Measurements from ENCODE around the gene BLOC1S3.

BLOC1S3 gene

DNA sequence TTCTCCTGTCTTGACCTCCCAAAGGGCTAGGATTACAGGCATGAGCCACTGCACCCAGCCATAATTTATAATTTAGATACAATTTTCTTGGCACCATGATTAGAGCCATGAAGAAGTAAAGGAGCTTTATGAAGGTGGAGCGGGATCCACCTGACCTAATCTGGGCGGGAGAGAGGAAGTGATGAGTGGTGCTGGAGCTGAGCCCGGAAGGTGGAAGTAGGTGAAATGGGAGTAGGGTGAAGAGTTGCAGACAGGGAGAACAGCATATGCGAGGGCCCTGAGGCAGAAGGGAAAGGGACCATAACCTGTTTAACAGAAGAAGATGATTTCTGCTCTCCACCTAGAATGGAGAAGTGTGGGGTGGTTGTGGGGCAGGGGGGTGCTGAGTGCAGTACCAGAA is 4.2 kb downstream of the BLOC1S3 start:
- no peak for DNase-seq (ENCODE audit: low read depth in 2 of 2)

DNA sequence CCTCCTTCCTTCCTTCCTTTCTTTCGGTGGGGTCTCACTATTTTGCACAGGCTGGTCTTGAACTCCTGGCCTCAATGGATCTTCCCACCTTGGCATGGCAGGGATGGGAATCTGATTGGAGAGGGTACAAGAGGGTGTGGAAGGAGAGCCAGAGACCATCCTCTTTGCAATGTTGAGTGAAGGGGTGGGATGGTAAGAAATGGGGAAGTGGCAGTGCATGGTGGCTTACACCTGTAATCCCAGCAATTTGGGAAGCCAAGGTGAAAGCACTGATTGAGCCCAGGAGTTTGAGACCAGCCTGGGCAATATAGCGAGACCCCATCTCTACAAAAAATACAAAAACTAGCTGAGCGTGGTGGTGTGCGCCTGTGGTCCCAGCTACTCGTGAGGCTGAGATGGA is 5.5 kb downstream of the BLOC1S3 start:
- DNase-seq (ENCODE audit: low read depth in 2 of 2), result no peak

DNA sequence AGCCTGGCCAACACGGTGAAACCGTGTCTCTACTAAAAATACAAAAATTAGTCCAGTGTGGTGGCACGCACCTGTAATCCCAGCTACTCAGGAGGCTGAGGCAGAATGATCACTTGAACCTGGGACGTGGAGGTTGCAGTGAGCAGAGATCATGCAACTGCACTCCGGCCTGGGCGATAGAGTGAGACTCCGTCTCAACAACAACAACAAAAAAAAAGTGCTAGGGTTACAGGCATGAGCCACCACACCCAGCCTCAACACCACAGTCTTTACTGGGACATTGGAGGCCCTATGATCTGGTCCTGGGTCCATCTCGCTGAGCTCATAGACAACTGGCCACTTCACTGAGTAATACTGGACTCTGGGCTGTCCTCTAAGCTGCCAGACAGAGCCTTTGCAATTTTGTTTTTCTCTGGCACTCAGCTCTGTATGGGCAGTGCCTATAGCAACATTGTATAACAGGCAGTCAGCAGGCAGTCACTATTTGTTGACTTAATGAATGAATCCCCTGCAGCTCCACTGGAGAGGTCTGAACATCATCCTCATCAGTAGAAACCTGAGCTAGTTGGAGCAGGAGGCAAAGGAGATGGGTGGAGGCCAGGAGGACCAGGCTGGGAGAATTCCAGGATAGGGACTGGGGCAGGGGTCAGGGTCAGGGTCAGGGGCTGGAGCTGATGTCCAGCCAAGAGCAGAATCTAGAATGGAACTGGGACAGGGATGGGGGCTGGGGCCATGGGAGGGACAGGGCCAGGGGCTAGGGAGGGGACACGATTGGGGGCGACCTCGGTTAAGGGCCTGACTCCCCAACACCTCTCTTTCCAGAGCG is 8.1 kb downstream of the BLOC1S3 start:
- no peak for DNase-seq (ENCODE audit: low read depth in 2 of 2)

DNA sequence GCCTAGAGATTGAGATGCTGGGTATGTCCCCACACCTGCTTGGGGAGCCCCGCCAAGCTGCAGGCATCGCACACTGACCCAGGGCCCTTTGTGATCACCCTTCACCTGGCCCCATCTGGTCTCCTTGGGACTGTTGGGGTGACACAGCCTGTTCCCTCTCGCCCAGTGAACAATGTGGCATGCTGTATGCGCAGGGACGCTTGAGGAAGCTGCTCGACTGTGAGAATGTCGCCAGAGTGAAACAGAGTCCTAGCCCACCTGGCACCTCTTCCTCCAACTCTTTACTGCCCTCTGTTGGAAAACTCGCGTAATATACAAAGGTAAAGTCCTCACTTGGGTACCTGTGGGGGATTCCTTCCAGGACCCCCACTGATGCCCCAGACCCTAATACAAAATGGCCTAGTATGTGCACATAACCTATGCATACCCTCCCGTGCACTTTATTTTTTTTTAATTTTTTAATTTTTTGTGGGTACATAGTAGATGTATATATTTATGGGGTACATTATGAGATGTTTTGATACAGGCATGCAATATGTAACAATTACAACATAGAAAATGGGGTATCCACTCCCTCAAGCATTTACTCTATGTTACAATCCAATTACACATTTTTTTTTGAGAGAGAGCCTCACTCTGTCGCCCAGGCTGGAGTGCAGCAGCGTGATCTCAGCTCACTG is 9.0 kb downstream of the BLOC1S3 start:
- no peak for DNase-seq (ENCODE audit: low read depth in 2 of 2)

DNA sequence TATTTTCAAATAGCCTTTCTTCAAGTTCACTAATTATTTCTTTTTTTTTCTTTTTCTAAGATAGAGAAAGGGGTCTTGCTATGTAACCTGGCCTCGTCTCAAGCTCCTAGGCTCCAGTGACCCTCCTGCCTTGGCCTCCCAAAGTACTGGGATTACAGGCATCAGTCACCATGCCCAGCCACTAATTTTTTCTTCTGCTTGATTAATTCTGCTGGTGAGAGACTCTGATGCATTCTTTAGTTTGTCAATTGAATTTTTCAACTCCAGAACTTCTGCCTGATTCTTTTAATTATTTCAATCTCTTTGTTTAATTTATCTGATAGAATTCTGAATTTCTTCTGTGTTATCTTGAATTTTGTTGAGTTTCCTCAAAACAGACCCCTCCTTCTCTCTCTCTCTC is 11.4 kb downstream of the BLOC1S3 start:
- no peak for DNase-seq (ENCODE audit: low read depth in 2 of 2)

DNA sequence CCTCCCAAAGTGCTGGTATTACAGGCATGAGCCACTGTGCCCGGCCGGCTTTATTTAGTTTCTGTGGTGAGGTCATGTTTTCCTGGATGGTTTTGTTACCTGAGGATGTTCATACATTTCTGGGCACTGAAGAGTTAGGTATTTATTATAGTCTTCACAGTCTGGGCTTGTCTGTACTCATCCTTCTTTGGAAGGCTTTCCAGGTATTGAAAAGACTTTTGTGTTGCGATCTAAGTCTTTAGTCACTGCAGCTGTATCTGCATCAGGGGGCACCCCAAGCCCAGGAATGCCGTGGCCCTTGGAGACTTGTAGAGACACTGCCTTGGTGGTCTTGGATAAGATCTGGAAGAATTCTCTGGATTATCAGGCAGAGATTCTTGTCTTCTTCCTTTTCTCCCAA is 12.8 kb downstream of the BLOC1S3 start:
- DNase-seq (ENCODE audit: low read depth in 2 of 2), result no peak

DNA sequence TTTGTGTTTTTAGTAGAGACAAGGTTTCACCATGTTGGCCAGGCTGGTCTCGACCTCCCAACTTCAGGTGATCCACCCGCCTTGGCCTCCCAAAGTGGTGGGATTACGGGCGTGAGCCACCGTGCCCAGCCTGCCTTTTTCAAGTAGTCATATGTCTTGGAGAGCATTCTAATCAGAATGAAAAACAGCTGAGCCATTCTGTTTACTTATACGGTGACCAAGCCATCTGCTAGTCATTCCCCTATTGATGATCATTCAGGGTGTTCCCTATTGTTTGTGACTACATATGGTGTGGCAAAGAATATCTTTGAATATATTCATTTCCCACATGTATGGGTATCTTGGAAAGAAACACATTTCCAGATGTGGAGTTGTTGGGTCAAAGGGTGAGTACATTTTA is 17.2 kb downstream of the BLOC1S3 start:
- no peak for DNase-seq (ENCODE audit: low read depth in 2 of 2)

DNA sequence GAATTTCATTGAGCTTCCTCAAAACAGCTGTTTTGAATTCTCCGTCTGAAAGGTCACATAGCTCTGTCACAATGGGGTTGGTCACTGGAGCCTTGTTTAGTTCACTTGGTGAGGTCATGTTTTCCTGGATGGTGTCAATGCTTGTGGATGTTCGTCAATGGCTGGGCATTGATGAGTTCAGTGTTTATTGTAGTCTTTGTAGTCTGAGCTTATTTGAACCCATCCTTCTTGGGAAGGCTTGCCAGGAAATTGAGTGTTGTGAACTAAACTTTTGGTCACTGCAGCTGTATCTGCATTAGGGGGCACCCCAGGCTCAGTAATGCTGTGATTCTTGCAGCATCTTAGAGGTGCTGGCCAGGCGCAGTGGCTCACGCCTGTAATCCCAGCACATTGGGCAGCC is 22.0 kb downstream of the BLOC1S3 start:
- no peak for DNase-seq (ENCODE audit: low read depth in 2 of 2)

DNA sequence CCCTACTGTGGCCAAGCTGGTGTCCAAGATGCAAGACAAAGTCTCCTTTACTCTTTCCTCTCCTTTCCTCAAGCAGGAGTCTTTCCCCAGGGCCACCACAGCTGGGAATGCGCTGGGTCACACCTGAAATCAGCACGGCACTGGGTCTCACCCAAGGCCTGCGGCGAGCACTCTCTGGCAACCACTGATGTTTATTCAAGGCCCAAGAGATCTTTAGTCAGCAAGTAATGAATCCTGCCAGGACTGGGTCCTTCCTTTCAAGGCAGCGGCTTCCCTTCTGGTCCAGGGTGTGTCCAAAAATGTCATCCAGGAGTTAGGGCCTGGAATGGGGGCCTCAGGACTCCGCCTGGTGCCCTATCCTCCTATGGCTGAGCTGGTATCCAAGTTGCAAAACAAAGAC is 24.1 kb downstream of the BLOC1S3 start:
- no peak for DNase-seq (ENCODE audit: low read depth in 2 of 2)

DNA sequence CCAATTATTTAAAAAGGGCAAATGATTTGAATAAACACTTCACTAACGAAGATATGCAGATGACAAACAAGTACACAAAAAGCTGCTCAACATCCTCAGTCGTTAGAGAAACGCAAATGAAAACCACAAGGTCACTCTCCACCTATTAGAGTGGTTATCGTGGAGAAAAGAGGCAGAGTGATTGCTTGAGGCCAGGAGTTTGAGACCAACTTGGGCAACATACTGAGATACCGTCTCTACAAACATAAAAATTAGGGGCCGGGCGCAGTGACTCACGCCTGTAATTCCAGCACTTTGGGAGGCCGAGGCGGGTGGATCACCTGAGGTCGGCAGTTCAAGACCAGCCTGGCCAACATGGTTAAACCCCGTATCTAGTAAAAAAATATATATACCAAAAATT is 27.2 kb downstream of the BLOC1S3 start:
- no peak for DNase-seq (ENCODE audit: low read depth in 2 of 2)

DNA sequence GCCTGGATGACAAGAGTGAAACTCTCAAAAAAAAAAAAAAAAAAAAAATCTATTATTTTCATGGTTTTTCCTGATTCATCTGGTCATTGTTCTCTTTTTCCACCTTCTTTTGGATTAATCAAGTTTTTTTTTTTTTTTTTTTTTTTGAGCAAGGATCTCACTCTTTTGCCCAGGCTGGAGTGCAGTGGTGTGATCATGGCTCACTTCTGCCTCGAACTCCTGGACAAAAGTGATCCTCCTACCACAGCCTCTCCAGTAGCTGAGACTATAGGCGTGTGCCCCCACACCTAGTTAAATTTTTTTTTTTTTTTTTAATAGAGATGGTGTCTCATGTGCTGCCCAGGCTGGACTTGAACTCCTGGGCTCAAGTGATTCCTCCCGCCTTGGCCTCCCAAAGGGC is 27.7 kb downstream of the BLOC1S3 start:
- no peak for DNase-seq (ENCODE audit: low read depth in 2 of 2)

DNA sequence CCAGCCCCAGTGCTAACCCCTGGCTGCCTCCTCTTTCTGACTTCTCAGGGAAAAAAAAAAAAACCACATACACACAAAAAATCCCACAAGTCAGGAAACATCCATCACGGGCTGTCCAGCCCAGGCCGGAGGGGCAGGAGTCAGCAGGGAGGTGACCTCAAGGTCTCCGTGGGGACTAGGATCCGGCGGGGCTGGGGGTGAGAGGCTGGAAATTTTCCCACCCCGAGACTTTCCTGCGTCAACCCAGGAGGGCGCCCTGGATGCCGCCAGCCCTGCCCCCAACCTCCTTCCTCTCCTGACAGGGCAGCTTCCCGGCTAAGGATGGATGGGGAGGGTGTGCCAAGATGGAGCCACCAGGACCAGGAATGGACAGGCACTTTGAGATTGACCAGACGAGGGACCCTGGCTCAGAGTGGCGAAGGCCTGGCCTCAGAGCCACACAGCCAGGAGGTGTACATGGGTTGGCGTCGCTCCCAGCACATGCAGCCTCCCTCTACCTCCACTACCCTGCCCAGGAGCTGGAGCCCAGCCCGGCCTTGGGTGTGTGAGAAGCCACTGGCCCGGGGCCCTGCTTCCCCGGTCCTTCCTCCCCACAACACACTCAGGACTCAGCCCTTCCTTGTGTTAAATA is 33.3 kb downstream of the BLOC1S3 start:
- no peak for DNase-seq (ENCODE audit: low read depth in 2 of 2)

DNA sequence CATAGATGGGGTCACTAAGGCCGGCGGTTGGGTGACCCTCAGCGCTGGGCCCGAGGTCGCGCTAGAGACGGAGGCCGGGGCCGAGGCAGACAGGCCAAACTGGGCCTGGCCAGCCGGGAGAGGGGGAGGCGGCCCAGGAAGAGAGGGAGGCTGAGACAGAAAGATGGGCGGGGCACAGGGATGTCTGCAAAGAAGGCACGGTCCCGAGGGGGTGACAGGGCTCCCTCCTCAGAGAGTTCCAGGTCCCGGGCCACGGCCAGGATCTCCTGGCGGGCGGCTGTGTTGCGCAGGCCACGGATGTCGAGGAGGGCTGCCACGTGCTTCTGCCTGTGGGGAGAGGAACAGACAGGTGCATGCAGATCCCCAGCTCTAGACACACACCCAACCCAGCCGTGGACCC is 34.4 kb downstream of the BLOC1S3 start:
- no peak for DNase-seq (ENCODE audit: low read depth in 2 of 2)

DNA sequence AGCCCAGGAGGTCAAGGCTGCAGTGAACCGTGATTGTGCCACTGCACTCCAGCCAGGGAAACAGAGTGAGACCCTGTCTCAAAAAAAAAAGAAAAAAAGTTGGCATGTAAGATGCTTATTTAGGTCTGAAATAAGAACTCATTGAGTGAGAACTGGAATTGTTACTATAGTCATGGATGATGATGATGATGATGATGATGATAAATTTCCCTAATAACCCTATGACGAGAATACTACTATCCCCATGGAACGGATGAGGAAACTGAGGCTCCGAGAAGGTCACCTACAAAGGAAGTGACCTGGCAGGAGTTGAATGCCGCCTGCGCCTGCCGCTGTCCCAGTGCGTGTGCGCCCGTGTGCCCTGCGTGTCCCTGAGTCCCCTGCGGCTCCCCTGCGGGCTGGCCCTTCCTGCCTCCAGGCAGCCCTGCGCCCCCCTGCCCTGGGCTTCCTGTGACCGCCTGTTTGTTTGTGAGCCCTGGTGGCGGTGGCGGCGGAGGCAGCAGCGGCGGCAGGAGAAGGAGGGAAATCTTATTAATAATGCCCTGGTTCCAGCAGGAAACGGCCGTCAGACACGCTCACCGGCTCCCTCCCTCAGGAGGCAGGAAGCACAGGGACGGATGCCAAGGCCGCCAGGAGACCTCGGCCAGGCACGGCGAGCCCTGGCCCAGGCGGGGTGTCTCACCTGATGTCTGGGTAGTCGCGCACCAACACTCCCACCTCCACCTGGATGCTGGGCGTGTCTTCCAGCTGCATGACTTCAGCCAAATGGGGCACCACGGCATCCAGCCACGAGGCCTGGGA is 37.0 kb downstream of the BLOC1S3 start:
- no peak for DNase-seq (ENCODE audit: low read depth in 2 of 2)

DNA sequence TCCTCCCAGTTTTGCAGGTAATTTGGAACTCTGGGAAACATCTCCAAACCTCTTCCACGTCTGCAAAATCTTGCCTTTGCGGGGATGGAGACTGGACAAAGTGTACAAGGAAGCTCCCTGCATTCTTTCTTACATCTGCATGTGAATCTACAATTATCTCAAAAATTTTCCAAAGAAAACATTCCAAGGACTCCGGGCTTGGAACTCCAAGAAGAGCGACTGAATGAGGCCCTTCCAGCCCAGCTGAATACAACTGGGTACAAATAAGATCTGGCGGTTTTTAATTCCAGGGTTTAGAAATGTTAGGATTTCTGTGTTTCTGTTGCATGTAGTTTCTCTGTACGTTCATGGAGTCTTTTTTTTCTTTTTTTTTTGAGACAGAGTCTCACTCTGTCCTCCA is 38.1 kb downstream of the BLOC1S3 start:
- no peak for DNase-seq (ENCODE audit: low read depth in 2 of 2)

DNA sequence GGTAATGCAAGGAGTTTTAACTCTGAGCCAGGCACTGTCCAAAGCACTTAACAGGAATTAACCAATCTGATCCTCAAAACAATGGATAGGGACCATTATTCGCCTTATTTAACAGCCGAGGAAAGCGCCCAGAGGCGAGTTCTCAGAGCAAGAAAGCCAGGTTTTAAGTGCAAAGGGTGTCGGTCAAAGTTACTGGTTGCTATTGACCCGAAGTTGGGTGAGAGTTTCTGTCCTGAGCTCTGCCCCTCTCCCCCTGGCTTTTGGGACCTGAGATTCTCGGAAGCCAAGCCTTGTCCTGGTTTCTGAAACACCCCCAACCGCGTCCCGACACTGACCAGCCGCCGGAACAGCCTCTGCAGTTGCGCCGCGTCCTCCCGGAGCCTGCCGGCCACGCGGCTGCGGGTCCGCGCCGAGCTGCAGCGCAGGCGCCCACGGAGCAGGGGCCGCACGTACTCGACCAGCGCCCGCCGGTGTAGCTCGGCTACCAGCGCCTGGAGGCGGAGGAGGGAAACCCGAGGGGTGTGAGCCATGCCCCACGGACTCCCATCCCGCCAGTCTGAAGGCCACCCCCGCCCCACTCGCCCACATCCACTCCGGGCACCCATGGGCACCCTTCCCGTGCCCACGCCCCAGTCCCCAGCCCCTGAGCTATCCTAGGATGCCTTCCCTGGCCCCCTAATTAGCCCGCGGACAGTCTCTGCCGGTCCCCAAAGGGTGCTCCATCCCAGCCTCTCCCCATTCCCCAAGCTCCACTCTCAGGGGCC is 38.8 kb downstream of the BLOC1S3 start:
- no peak for DNase-seq (ENCODE audit: low read depth in 2 of 2)

DNA sequence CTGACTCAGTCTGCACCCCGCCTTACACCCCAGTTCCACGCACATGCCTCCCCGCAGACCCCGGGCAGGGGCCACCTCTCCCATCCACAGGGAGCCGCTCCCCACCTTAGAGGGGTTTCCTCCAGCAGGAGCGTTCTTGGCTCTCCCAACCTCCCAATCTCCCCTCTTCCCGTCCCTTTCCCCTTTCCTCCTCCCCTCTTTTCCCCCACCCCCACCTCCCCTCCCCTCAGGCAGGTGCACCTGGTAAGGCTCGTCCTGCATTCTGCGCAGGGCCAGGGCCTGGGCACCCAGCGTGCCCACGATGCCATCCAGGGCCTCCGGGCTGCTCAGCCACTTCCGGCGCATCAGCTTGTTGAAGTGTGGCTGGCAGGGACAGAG is 39.4 kb downstream of the BLOC1S3 start:
- no peak for DNase-seq (ENCODE audit: low read depth in 2 of 2)

DNA sequence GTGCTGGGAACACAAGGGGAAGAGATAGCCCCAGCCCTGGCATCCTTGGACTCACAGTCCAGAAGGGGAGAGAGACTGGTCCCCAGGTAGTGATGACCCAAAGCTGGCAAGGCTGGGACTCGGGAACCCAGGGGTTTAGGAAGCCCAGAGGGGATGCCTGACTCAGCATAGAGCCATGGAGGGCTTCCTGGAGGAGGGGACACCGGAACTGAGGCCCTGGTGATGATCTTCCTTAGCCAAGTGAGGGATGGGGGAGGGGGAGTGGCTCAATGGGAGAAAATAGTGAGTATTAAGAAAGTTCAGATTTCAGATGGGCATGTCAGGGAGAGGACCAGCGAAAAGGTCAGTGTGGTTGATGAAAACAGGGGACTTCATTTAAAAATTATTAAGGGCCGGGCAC is 39.8 kb downstream of the BLOC1S3 start:
- DNase-seq (ENCODE audit: low read depth in 2 of 2), result no peak

DNA sequence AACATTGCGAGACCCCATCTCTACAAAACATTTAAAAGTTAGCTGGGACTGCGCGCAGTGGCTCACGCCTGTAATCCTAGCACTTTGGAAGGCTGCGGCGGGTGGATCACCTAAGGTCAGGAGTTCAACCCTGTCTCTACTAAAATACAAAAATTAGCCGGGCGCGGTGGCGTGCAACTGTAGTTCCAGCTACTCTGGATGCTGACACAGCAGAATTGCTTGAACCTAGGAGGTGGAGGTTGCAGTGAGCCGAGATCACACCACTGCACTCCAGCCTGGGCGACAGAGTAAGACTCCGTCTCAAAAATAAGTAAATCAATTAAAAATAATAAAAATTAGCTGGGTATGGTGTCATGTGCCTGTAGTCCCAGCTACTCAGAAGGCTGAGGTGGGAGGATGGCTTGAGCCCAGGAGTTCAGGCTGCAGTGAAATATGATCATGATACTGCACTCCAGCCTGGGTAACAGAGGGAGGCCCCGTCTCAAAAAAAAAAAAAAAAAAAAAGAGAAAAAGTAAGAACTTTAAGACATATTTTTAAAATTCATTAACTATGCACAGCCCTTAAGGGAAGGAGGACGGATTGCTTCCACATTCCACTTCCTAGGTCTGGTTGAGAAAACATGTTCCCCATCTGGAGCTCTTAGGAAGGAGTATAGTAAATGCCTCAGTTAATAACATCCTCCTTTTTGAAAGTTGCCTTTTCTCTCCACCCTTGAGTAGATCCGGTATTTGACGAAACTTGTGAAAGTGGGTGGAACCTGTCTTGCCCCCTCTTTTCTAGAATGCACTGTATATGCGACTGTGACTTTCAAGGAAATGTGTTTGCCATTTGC is 40.5 kb downstream of the BLOC1S3 start:
- no peak for DNase-seq (ENCODE audit: low read depth in 2 of 2)

DNA sequence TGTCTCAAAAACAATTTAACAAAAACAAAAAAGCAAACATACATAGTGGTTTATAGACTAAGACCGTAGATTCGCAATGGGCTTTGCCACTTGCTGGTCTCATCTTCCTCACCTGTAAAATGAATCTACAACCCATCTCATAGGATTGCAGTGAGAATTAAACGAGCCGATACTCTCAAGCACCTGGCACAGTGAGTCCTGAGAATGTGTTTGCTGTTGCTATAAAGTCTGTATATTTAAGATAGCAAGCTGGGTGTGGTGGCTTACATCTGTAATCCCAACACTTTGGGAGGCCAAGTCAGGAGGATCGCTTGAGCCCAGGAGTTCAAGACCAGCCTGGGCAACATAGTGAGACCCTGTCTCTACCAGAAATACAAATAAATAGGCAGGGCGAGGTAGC is 44.1 kb downstream of the BLOC1S3 start:
- DNase-seq (ENCODE audit: low read depth in 2 of 2), result no peak

DNA sequence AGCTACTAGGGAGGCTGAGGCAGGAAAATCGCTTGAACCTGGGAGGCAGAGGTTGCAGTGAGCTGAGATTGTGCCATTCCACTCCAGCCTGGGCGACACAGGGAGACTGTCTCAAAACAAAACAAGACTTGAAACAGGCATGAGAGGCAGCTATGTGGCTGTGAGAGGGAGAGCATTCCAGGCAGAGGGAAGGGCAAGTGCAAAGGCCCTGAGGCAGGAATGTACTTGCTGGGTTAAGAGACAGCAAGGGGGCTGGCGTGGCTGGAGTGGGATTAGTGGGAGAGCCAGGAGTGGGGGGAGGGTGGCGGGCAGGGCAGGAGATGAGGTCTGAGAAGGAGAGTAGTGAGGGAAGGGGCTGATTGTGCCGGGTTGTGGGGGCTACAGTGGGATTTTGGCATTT is 45.3 kb downstream of the BLOC1S3 start:
- DNase-seq (ENCODE audit: low read depth in 2 of 2), result no peak

All from stimulated activated CD8-positive, alpha-beta memory T cell treated with anti-CD3 and anti-CD28 coated beads, Interleukin-7, amount 100 ng/mL, for 4 hours (primary cell).